ENCODE results near the gene OGT. TPM values are rescaled to one million over a fixed set of nuclear protein-coding genes. Genes with fewer than 3 reads are reported as not detected.

The OGT gene
- total RNA-seq, 4 donors from 2014 or later, result 54.2 to 90.1 (median 68.1) TPM

DNA sequence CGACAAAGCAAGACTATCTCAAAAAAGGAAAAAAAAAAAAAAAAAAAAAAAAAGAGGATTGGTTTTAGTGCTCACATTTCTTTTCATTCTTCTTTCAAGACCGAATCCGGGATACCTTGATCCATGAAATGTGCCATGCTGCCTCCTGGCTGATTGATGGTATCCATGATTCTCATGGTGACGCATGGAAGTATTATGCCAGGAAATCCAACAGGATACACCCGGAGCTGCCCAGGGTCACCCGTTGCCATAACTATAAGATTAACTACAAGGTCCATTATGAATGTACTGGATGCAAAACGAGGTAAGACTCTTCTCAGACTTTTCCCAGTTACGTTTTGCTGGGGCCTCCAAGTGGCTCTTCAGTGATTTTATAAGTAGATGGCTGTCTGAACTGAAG, 79.4 kb downstream of the OGT start:
- no peaks in the 10 kb centered on the region for H3K4me1 ChIP-seq
- DNase-seq (ENCODE audit: extremely low spot score), result no peak
- peaks cover 0 to 69% (median 56%) of the 10 kb centered on the region in 4 donors for H3K36me3 ChIP-seq
- H3K27ac ChIP-seq (replicated peaks in 1 of 4), result no peak overlapping the region
- intact Hi-C loops (cut with DNase I), result no loop called here
- no peaks in the 10 kb centered on the region for H3K9me3 ChIP-seq
- no peak for TF ChIP-seq POLR2A (IDR thresholded peaks at IDR 0.05; ENCODE audit: low read depth)
- TF ChIP-seq, protein P1, sequence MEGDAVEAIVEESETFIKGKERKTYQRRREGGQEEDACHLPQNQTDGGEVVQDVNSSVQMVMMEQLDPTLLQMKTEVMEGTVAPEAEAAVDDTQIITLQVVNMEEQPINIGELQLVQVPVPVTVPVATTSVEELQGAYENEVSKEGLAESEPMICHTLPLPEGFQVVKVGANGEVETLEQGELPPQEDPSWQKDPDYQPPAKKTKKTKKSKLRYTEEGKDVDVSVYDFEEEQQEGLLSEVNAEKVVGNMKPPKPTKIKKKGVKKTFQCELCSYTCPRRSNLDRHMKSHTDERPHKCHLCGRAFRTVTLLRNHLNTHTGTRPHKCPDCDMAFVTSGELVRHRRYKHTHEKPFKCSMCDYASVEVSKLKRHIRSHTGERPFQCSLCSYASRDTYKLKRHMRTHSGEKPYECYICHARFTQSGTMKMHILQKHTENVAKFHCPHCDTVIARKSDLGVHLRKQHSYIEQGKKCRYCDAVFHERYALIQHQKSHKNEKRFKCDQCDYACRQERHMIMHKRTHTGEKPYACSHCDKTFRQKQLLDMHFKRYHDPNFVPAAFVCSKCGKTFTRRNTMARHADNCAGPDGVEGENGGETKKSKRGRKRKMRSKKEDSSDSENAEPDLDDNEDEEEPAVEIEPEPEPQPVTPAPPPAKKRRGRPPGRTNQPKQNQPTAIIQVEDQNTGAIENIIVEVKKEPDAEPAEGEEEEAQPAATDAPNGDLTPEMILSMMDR (IDR thresholded peaks at IDR 0.05), result no peak
- TF ChIP-seq POLR2AphosphoS5 (IDR thresholded peaks at IDR 0.05), result no peak
- TF ChIP-seq EP300 (IDR thresholded peaks at IDR 0.05), result no peak
- H3K27me3 ChIP-seq, result no peaks in the 10 kb centered on the region
- H3K4me3 ChIP-seq, result no peak overlapping the region
- WGBS, result 78% methylated on average over 8 of the region's 8 CpGs

DNA sequence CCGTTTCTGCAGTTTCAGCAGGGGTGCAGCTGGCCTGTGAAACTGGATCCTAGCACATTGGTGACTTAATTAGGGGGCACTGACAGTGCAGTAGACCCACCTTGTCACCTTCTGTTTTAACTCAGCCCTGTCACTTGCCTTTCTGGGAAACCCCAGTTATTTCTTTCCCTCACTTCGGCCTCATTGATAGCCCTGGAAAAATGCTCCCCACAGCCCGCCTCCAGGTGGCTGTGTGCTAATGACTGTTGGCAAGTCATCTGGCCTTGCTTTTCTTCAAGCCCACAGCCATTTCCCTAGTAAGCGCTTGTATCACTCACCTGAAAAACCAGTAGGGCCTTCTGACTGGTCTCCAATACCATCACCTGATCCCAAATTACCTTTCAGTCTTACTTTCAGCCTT, 82.2 kb downstream of the OGT start:
- DNase-seq (ENCODE audit: extremely low spot score), result no peak
- H3K36me3 ChIP-seq, result peaks cover 0 to 43% (median 40%) of the 10 kb centered on the region in 4 donors
- WGBS, result 91% methylated on average over 4 of the region's 4 CpGs

DNA sequence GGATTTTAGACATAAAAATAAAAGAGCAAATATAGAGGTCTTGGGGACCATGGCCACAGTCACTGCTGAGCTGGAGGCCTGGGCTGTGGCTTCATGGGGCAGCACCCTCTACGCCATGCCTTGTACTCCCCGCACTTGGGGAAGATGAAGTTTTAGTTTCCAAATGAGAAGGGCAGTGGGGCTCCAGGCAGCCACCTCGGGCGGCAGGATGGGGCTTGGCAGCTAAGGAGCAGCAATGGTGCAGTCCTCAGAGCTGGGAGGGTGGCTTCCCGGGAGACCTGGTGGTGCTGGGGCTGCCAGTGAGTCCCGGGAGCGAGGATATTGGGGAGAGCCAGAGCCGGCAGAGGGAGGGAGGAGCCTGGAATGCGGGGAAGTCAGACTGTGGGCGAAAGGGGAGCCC, 83.0 kb downstream of the OGT start:
- DNase-seq (ENCODE audit: extremely low spot score), result no peak
- intact Hi-C loops (cut with DNase I), result no loop called here
- Histone ChIP-seq H3K4me1 (no peaks in the 10 kb centered on the region), H3K27ac (replicated peaks in 1 of 4) (no peak overlapping the region), H3K4me3 (no peak overlapping the region), H3K36me3 (peaks cover 0 to 34% (median 33%) of the 10 kb centered on the region in 4 donors), H3K27me3 (no peaks in the 10 kb centered on the region), H3K9me3 (no peaks in the 10 kb centered on the region)
- 87% methylated on average over 8 of the region's 10 CpGs for WGBS
- TF ChIP-seq POLR2AphosphoS5 (IDR thresholded peaks at IDR 0.05) (no peak), POLR2A (IDR thresholded peaks at IDR 0.05; ENCODE audit: low read depth) (no peak), EP300 (IDR thresholded peaks at IDR 0.05) (no peak)
- TF ChIP-seq, protein P1 (IDR thresholded peaks at IDR 0.05), result no peak

More for the DNA sequence above, 82.2 kb downstream of the OGT start:
- no peaks in the 10 kb centered on the region for H3K9me3 ChIP-seq
- H3K4me1 ChIP-seq, result no peaks in the 10 kb centered on the region
- H3K4me3 ChIP-seq, result no peak overlapping the region
- TF ChIP-seq POLR2AphosphoS5 (IDR thresholded peaks at IDR 0.05) (no peak), POLR2A (IDR thresholded peaks at IDR 0.05; ENCODE audit: low read depth) (no peak), EP300 (IDR thresholded peaks at IDR 0.05) (no peak)
- TF ChIP-seq, protein P1 (IDR thresholded peaks at IDR 0.05), result no peak
- intact Hi-C loops (cut with DNase I), result no loop called here
- no peaks in the 10 kb centered on the region for H3K27me3 ChIP-seq
- H3K27ac ChIP-seq (replicated peaks in 1 of 4), result no peak overlapping the region

DNA sequence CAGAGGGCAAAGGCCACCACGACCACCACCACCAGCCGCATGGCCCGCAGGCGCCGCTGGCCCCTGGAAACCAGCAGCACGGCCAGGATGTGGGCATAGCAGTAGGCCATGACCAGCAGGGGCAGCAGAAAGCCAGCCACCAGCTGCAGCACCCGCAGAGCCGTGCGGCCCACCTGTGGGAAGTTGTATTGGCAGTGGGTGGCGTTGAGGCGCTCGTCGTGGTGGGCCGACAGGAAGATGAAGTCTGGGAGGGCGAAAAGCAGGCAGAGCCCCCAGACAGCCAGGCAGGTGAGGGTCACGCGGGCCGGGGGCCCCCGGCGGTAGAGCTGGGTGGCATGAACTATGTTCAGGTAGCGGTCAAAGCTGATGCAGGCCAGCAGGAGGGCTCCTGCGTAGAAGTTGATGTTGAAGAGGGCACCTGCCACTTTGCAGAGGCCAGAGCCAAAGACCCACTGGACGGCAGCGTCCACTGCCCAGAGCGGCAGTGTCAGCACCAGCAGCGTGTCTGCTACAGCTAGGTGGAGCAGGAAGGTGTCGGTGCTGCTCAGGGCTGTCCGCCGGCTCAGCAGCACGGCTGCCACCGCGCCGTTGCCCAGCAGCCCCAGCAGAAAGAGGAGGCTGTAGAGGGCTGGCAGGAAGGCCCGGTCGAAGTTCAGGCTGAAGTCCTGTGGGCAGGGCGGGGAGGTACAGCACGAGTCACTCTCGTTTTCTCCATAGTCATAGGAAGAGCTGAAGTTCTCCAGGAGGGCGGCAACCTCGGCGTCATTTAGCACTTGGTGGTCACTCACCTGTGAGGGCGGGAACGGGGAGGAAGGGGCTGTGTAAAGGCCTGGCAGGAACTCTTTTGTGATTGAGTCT, 84.0 kb downstream of the OGT start:
- intact Hi-C loops (cut with DNase I), result no loop called here
- Histone ChIP-seq H3K9me3 (no peaks in the 10 kb centered on the region), H3K4me1 (peaks cover 0 to 9% (median 4%) of the 10 kb centered on the region in 4 donors), H3K27me3 (no peaks in the 10 kb centered on the region), H3K4me3 (no peak overlapping the region), H3K27ac (replicated peaks in 1 of 4) (no peak overlapping the region), H3K36me3 (peaks cover 0 to 28% (median 24%) of the 10 kb centered on the region in 4 donors)
- WGBS, result 91% methylated on average over 43 of the region's 43 CpGs
- no peak for TF ChIP-seq POLR2A (IDR thresholded peaks at IDR 0.05; ENCODE audit: low read depth)
- TF ChIP-seq EP300 (IDR thresholded peaks at IDR 0.05), result no peak
- TF ChIP-seq, protein P1 (IDR thresholded peaks at IDR 0.05), result no peak
- TF ChIP-seq POLR2AphosphoS5 (IDR thresholded peaks at IDR 0.05), result no peak
- no peak for DNase-seq (ENCODE audit: extremely low spot score)
